ENCODE data around the gene THSD1. TPM values are rescaled to one million over a fixed set of nuclear protein-coding genes. Genes with fewer than 3 reads are reported as not detected.

The THSD1 gene
- total and polyA plus RNA-seq, 9 of the 15 experiments (the other 6 are each of a cell fraction or from before 2014, with no cell fraction given), result 0.01 to 0.11 (median 0.04) TPM; not detected in 2

DNA sequence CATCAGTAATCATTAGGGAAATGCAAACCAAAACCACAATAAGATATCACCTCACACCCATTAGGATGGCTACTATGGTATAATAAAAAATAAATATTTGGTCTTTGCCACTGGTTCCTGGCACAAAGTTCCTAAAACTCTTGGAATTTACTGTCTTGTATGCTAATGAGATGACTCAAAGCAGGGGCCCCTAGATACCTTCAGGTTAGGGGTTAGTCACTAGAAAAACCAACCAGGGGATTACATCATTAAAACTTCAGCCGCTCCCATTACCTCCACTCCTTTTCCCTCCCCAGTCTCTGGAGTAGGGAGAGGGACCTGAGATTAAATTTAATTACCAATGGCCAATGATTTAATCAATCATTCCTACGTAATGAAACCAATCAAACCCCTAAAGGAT lies 49.6 kb downstream of the THSD1 start:
- Histone ChIP-seq H3K4me1 (replicated peaks in 1 of 2; ENCODE audit: control insufficient read depth in 2 of 2, insufficient read depth in 2 of 2, low read length in 2 of 2) (no peaks in the 10 kb centered on the region), H2AFZ (ENCODE audit: low read depth, low read length) (no peak overlapping the region), H3K4me3 (no peak overlapping the region), H3K36me3 (ENCODE audit: control insufficient read depth, insufficient read depth, low read length) (no peaks in the 10 kb centered on the region), H3K4me2 (ENCODE audit: insufficient read depth, low read length) (no peak overlapping the region), H3K9me1 (ENCODE audit: control insufficient read depth, insufficient read depth, low read length) (no peaks in the 10 kb centered on the region), H4K20me1 (replicated peaks; ENCODE audit: control insufficient read depth, insufficient read depth, low read length) (no peaks in the 10 kb centered on the region), H3K9ac (ENCODE audit: insufficient read depth in 1 of 2, low read depth in 2 of 2, low read length in 2 of 2) (no peak overlapping the region), H3K79me2 (ENCODE audit: control insufficient read depth, insufficient read depth, low read length) (no peaks in the 10 kb centered on the region), H3K27ac (ENCODE audit: extremely low read depth, low read depth, low read length) (no peak overlapping the region), H3K9me3 (replicated peaks; ENCODE audit: control insufficient read depth, insufficient read depth, low read depth, low read length) (no peaks in the 10 kb centered on the region), H3K27me3 (ENCODE audit: control insufficient read depth in 2 of 2, insufficient read depth in 2 of 2, low read length in 2 of 2) (peaks cover 6 to 11% of the 10 kb centered on the region in 2 experiments; a peak in 3 of 5 replicates)
- no peak for TF ChIP-seq CEBPG (CRISPR knock-in tag; IDR thresholded peaks at IDR 0.05)
- peak in 1 of 2 experiments; percentile 55; a peak in 1 of 4 replicates for TF ChIP-seq CEBPG (tag; conservative IDR thresholded peaks at IDR 0.05 in 1 of 2, IDR thresholded peaks at IDR 0.05 in 1 of 2)
- TF ChIP-seq ZNF589 (CRISPR knock-in tag; IDR thresholded peaks at IDR 0.05; ENCODE audit: low read depth), result no peak
- intact Hi-C loops (cut with micrococcal nuclease), result no loop called here
- WGBS (ENCODE audit: insufficient coverage, low coverage, missing lambda C conversion rate), result 0% methylated on average over 1 of the region's 2 CpGs
- in situ Hi-C loops (cut with MboI), result no loop called here
- BruUV-seq (replicated peaks), result no TSS peak
- ChIA-PET POLR2A (no interaction called here), CTCF (ENCODE audit: low intra/inter-chr PET ratio) (no interaction called here)
- DNase-seq (ENCODE audit: extremely low read depth in 1 of 4, low spot score in 3 of 4) (no peak), ATAC-seq (no peak), FAIRE-seq (no peak)

DNA sequence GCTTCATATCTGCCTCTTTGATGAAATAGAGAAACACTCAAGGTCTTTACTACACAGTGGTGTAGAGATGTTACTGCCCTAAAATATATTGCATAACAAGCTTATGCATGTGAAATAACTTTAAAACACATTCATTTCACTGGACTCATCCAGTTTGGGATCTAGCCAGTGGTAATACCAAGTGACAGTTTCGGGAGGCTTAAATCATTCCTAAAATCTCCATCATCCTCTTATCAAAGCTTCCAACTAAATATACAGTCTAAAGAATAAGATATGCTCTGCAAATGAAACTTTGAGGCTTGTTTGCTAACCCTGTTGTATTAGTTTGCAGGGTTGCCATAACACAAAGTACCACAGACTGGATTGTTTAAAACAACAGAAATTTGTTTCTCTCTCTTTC lies 52.8 kb downstream of the THSD1 start:
- Histone ChIP-seq H4K20me1 (replicated peaks; ENCODE audit: control insufficient read depth, insufficient read depth, low read length) (no peaks in the 10 kb centered on the region), H3K79me2 (ENCODE audit: control insufficient read depth, insufficient read depth, low read length) (no peaks in the 10 kb centered on the region), H3K9ac (ENCODE audit: insufficient read depth in 1 of 2, low read depth in 2 of 2, low read length in 2 of 2) (no peak overlapping the region), H3K9me3 (replicated peaks; ENCODE audit: control insufficient read depth, insufficient read depth, low read depth, low read length) (no peaks in the 10 kb centered on the region), H3K27me3 (ENCODE audit: control insufficient read depth in 2 of 2, insufficient read depth in 2 of 2, low read length in 2 of 2) (peaks cover 6 to 11% of the 10 kb centered on the region in 2 experiments; a peak in 3 of 5 replicates), H3K9me1 (ENCODE audit: control insufficient read depth, insufficient read depth, low read length) (no peaks in the 10 kb centered on the region), H3K4me1 (replicated peaks in 1 of 2; ENCODE audit: control insufficient read depth in 2 of 2, insufficient read depth in 2 of 2, low read length in 2 of 2) (no peaks in the 10 kb centered on the region), H2AFZ (ENCODE audit: low read depth, low read length) (no peak overlapping the region), H3K27ac (ENCODE audit: extremely low read depth, low read depth, low read length) (no peak overlapping the region), H3K4me3 (no peak overlapping the region), H3K4me2 (ENCODE audit: insufficient read depth, low read length) (no peak overlapping the region), H3K36me3 (ENCODE audit: control insufficient read depth, insufficient read depth, low read length) (no peaks in the 10 kb centered on the region)
- no TSS peak for BruUV-seq (replicated peaks)
- ChIA-PET POLR2A (interaction anchor here (0.6 kb wide), 1 partner anchor 757 kb away, joined by 3 read pairs; no protein-coding TSS in a partner anchor), CTCF (ENCODE audit: low intra/inter-chr PET ratio) (no interaction called here)
- no peak for DNase-seq (ENCODE audit: extremely low read depth in 1 of 4, low spot score in 3 of 4)
- in situ Hi-C loops (cut with MboI) (no loop called here), intact Hi-C loops (cut with micrococcal nuclease) (no loop called here)
- ATAC-seq, result no peak
- WGBS (ENCODE audit: insufficient coverage, low coverage, missing lambda C conversion rate), result 0% methylated on average over 1 of the region's 1 CpG
- FAIRE-seq, result no peak
- TF ChIP-seq CREM (IDR thresholded peaks at IDR 0.05; ENCODE audit: low read depth), result no peak
- no peak for TF ChIP-seq KLF13 (tag; IDR thresholded peaks at IDR 0.05; ENCODE audit: borderline replicate concordance, low read depth)
- no peak for TF ChIP-seq MCM2 (IDR thresholded peaks at IDR 0.05; ENCODE audit: low read depth)
- TF ChIP-seq KAT8 (IDR thresholded peaks at IDR 0.05; ENCODE audit: low read depth), result no peak
- TF ChIP-seq, protein P1, sequence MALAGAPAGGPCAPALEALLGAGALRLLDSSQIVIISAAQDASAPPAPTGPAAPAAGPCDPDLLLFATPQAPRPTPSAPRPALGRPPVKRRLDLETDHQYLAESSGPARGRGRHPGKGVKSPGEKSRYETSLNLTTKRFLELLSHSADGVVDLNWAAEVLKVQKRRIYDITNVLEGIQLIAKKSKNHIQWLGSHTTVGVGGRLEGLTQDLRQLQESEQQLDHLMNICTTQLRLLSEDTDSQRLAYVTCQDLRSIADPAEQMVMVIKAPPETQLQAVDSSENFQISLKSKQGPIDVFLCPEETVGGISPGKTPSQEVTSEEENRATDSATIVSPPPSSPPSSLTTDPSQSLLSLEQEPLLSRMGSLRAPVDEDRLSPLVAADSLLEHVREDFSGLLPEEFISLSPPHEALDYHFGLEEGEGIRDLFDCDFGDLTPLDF (CRISPR knock-in tag; IDR thresholded peaks at IDR 0.05), result no peak
- no peak for TF ChIP-seq DPF2 (IDR thresholded peaks at IDR 0.05)
- TF ChIP-seq ADNP (tag; IDR thresholded peaks at IDR 0.05), result no peak
- no peak for TF ChIP-seq NFATC3 (IDR thresholded peaks at IDR 0.05)
- no peak for TF ChIP-seq SIRT6 (IDR thresholded peaks at IDR 0.05; ENCODE audit: low read depth, low read length)
- no peak for TF ChIP-seq PTTG1 (tag; IDR thresholded peaks at IDR 0.05; ENCODE audit: low read depth)
- TF ChIP-seq TAF1 (IDR thresholded peaks at IDR 0.05; ENCODE audit: control insufficient read depth, extremely low read depth, insufficient read depth, low read length, severe bottlenecking), result no peak
- TF ChIP-seq SMARCA4 (IDR thresholded peaks at IDR 0.05), result no peak
- TF ChIP-seq ZNF780A (CRISPR knock-in tag; IDR thresholded peaks at IDR 0.05), result no peak
- no peak for TF ChIP-seq ZNF778 (CRISPR knock-in tag; IDR thresholded peaks at IDR 0.05)
- TF ChIP-seq CBX2 (IDR thresholded peaks at IDR 0.05; ENCODE audit: insufficient read depth, low read length, poor library complexity, severe bottlenecking), result no peak

All from K562 (cell line).